ENCODE data around the gene FAM186B.

DNA sequence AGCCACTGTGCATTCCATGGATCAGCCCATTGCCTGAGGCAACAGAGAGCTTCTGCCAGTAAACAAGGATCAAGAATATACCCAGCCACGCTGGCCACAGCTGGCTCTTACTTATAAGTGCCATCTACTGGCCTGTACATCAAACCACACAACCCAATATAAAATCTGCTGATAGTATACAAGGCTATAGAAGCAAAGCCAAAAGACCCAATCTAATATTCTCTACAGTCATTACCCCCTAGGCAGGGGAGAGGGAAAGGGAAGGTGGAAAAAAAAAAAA lies 4.4 kb upstream of the FAM186B start:
- no peak for TF ChIP-seq POLR2AphosphoS5 (IDR thresholded peaks at IDR 0.05)
- TF ChIP-seq, protein P1, sequence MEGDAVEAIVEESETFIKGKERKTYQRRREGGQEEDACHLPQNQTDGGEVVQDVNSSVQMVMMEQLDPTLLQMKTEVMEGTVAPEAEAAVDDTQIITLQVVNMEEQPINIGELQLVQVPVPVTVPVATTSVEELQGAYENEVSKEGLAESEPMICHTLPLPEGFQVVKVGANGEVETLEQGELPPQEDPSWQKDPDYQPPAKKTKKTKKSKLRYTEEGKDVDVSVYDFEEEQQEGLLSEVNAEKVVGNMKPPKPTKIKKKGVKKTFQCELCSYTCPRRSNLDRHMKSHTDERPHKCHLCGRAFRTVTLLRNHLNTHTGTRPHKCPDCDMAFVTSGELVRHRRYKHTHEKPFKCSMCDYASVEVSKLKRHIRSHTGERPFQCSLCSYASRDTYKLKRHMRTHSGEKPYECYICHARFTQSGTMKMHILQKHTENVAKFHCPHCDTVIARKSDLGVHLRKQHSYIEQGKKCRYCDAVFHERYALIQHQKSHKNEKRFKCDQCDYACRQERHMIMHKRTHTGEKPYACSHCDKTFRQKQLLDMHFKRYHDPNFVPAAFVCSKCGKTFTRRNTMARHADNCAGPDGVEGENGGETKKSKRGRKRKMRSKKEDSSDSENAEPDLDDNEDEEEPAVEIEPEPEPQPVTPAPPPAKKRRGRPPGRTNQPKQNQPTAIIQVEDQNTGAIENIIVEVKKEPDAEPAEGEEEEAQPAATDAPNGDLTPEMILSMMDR (IDR thresholded peaks at IDR 0.05), result no peak
